ENCODE data around the gene CCDC85B.
"Not testable (repeated sequence)": the region's sequence is repeated elsewhere in the genome, so short reads cannot be mapped to it uniquely, and the experiment has no call there.

CCDC85B gene

GRCh38 chr11:65884716-65885092, 5.8 kb upstream of the CCDC85B start:
- H3K27me3 ChIP-seq (replicated peaks; ENCODE audit: control insufficient read depth, insufficient read depth, low read length): no peaks in the 10 kb centered on the region
- H3K4me1 ChIP-seq (ENCODE audit: control insufficient read depth, insufficient read depth, low read length): peaks cover 25% of the 10 kb centered on the region
- H3K4me3 ChIP-seq (ENCODE audit: low read length): no peak overlapping the region
- H3K9ac ChIP-seq (ENCODE audit: low read length): no peak overlapping the region
- no peaks in the 10 kb centered on the region for H3K9me3 ChIP-seq (ENCODE audit: control insufficient read depth, low read length)
- DNase-seq (ENCODE audit: low read depth): peak; percentile 88
- peaks cover 45% of the 10 kb centered on the region for H3K36me3 ChIP-seq (ENCODE audit: control insufficient read depth, insufficient read depth, low read length, severe bottlenecking)

GRCh38 chr11:65885231-65885630, 5.2 kb upstream of the CCDC85B start:
- H3K27me3 ChIP-seq (replicated peaks; ENCODE audit: control insufficient read depth, insufficient read depth, low read length): no peaks in the 10 kb centered on the region
- H3K4me3 ChIP-seq (ENCODE audit: low read length): no peak overlapping the region
- H3K4me1 ChIP-seq (ENCODE audit: control insufficient read depth, insufficient read depth, low read length): peaks cover 30% of the 10 kb centered on the region
- H3K9ac ChIP-seq (ENCODE audit: low read length): no peak overlapping the region
- H3K9me3 ChIP-seq (ENCODE audit: control insufficient read depth, low read length): no peaks in the 10 kb centered on the region
- peaks cover 45% of the 10 kb centered on the region for H3K36me3 ChIP-seq (ENCODE audit: control insufficient read depth, insufficient read depth, low read length, severe bottlenecking)
- no peak for DNase-seq (ENCODE audit: low read depth)

- Histone ChIP-seq H3K4me3 (ENCODE audit: low read length) (no peak overlapping the region), H3K9ac (ENCODE audit: low read length) (peak overlapping the region; percentile 99), H3K4me1 (ENCODE audit: control insufficient read depth, insufficient read depth, low read length) (peaks cover 31% of the 10 kb centered on the region), H3K27me3 (replicated peaks; ENCODE audit: control insufficient read depth, insufficient read depth, low read length) (no peaks in the 10 kb centered on the region), H3K9me3 (ENCODE audit: control insufficient read depth, low read length) (no peaks in the 10 kb centered on the region), H3K36me3 (ENCODE audit: control insufficient read depth, insufficient read depth, low read length, severe bottlenecking) (peaks cover 45% of the 10 kb centered on the region)
- DNase-seq (ENCODE audit: low read depth): no peak
Measured at GRCh38 chr11:65885808-65886536, 4.5 kb upstream of the CCDC85B start.

GRCh38 chr11:65886826-65887722, 3.4 kb upstream of the CCDC85B start:
- Histone ChIP-seq H3K9ac (ENCODE audit: low read length) (peak overlapping the region; percentile 99), H3K4me3 (ENCODE audit: low read length) (peak overlapping the region; percentile 89), H3K36me3 (ENCODE audit: control insufficient read depth, insufficient read depth, low read length, severe bottlenecking) (peaks cover 47% of the 10 kb centered on the region), H3K9me3 (ENCODE audit: control insufficient read depth, low read length) (no peaks in the 10 kb centered on the region), H3K4me1 (ENCODE audit: control insufficient read depth, insufficient read depth, low read length) (peaks cover 36% of the 10 kb centered on the region), H3K27me3 (replicated peaks; ENCODE audit: control insufficient read depth, insufficient read depth, low read length) (no peaks in the 10 kb centered on the region)
- DNase-seq (ENCODE audit: low read depth): no peak

- Histone ChIP-seq H3K27me3 (replicated peaks; ENCODE audit: control insufficient read depth, insufficient read depth, low read length) (no peaks in the 10 kb centered on the region), H3K9me3 (ENCODE audit: control insufficient read depth, low read length) (no peaks in the 10 kb centered on the region), H3K4me1 (ENCODE audit: control insufficient read depth, insufficient read depth, low read length) (peaks cover 43% of the 10 kb centered on the region), H3K9ac (ENCODE audit: low read length) (peak overlapping the region; percentile 99), H3K4me3 (ENCODE audit: low read length) (peak overlapping the region; percentile 89), H3K36me3 (ENCODE audit: control insufficient read depth, insufficient read depth, low read length, severe bottlenecking) (peaks cover 49% of the 10 kb centered on the region)
- DNase-seq (ENCODE audit: low read depth): no peak
Measured at GRCh38 chr11:65887723-65888162, 2.7 kb upstream of the CCDC85B start.

GRCh38 chr11:65888163-65888814, 2.2 kb upstream of the CCDC85B start, which contains the start of gene FIBP:
Gene FIBP (minus strand): TSS chr11:65888471. CDS start chr11:65888418, 53 bp downstream.
- H3K36me3 ChIP-seq (ENCODE audit: control insufficient read depth, insufficient read depth, low read length, severe bottlenecking): peaks cover 47% of the 10 kb centered on the region
- no peaks in the 10 kb centered on the region for H3K9me3 ChIP-seq (ENCODE audit: control insufficient read depth, low read length)
- DNase-seq (ENCODE audit: low read depth): peak; percentile 99
- H3K4me1 ChIP-seq (ENCODE audit: control insufficient read depth, insufficient read depth, low read length): peaks cover 47% of the 10 kb centered on the region
- H3K4me3 ChIP-seq (ENCODE audit: low read length): peak within 1 kb of the TSS; percentile 89
- peak within 1 kb of the TSS; percentile 99 for H3K9ac ChIP-seq (ENCODE audit: low read length)
- H3K27me3 ChIP-seq (replicated peaks; ENCODE audit: control insufficient read depth, insufficient read depth, low read length): no peaks in the 10 kb centered on the region

GRCh38 chr11:65891219-65892136, 1.0 kb downstream of the CCDC85B start:
- H3K4me3 ChIP-seq (ENCODE audit: low read length): peak overlapping the region; percentile 86
- peaks cover 41% of the 10 kb centered on the region for H3K36me3 ChIP-seq (ENCODE audit: control insufficient read depth, insufficient read depth, low read length, severe bottlenecking)
- H3K4me1 ChIP-seq (ENCODE audit: control insufficient read depth, insufficient read depth, low read length): peaks cover 65% of the 10 kb centered on the region
- no peaks in the 10 kb centered on the region for H3K9me3 ChIP-seq (ENCODE audit: control insufficient read depth, low read length)
- peak overlapping the region; percentile 96 for H3K9ac ChIP-seq (ENCODE audit: low read length)
- DNase-seq (ENCODE audit: low read depth): peak; percentile 69
- H3K27me3 ChIP-seq (replicated peaks; ENCODE audit: control insufficient read depth, insufficient read depth, low read length): no peaks in the 10 kb centered on the region

- DNase-seq (ENCODE audit: low read depth); H3K9me3 ChIP-seq (ENCODE audit: control insufficient read depth, low read length); H3K27me3 ChIP-seq (replicated peaks; ENCODE audit: control insufficient read depth, insufficient read depth, low read length): not testable (repeated sequence)
- Histone ChIP-seq H3K4me3 (ENCODE audit: low read length) (peak overlapping the region; percentile 86), H3K36me3 (ENCODE audit: control insufficient read depth, insufficient read depth, low read length, severe bottlenecking) (peaks cover 38% of the 10 kb centered on the region), H3K9ac (ENCODE audit: low read length) (peak overlapping the region; percentile 96), H3K4me1 (ENCODE audit: control insufficient read depth, insufficient read depth, low read length) (peaks cover 66% of the 10 kb centered on the region)
Measured at GRCh38 chr11:65892137-65892540, 1.7 kb downstream of the CCDC85B start.

GRCh38 chr11:65892661-65893317, 2.3 kb downstream of the CCDC85B start:
- DNase-seq (ENCODE audit: low read depth): no peak
- Histone ChIP-seq H3K4me3 (ENCODE audit: low read length) (peak overlapping the region; percentile 86), H3K36me3 (ENCODE audit: control insufficient read depth, insufficient read depth, low read length, severe bottlenecking) (peaks cover 38% of the 10 kb centered on the region), H3K9ac (ENCODE audit: low read length) (peak overlapping the region; percentile 96), H3K4me1 (ENCODE audit: control insufficient read depth, insufficient read depth, low read length) (peaks cover 66% of the 10 kb centered on the region), H3K9me3 (ENCODE audit: control insufficient read depth, low read length) (no peaks in the 10 kb centered on the region), H3K27me3 (replicated peaks; ENCODE audit: control insufficient read depth, insufficient read depth, low read length) (no peaks in the 10 kb centered on the region)

GRCh38 chr11:65894034-65894591, 3.6 kb downstream of the CCDC85B start:
- Histone ChIP-seq H3K27me3 (replicated peaks; ENCODE audit: control insufficient read depth, insufficient read depth, low read length) (no peaks in the 10 kb centered on the region), H3K9me3 (ENCODE audit: control insufficient read depth, low read length) (no peaks in the 10 kb centered on the region), H3K4me1 (ENCODE audit: control insufficient read depth, insufficient read depth, low read length) (peaks cover 63% of the 10 kb centered on the region), H3K36me3 (ENCODE audit: control insufficient read depth, insufficient read depth, low read length, severe bottlenecking) (peaks cover 38% of the 10 kb centered on the region), H3K9ac (ENCODE audit: low read length) (peak overlapping the region; percentile 78), H3K4me3 (ENCODE audit: low read length) (no peak overlapping the region)
- DNase-seq (ENCODE audit: low read depth): no peak
